Subcutaneous abdominal adipose tissue (tissue), 5 donors: ENCODE measurements around the gene CBFA2T3.

Experiments
- H3K27ac ChIP-seq: one replicate; pipeline ENCODE4 v1.7.0; 2013; ENCODE audit warnings: low read depth, mild to moderate bottlenecking, inconsistent platforms, low read length, moderate library complexity
- H3K27me3 ChIP-seq, 5 donors: one replicate each; pipeline ENCODE4 v1.7.0; 2013; ENCODE audit warnings: low read length in 5 of 5, inconsistent platforms in 1 of 5; ENCODE audit not compliant: control insufficient read depth in 5 of 5, insufficient read depth in 4 of 5
- H3K36me3 ChIP-seq, 5 donors: one replicate each; pipeline ENCODE4 v1.7.0; 2013; ENCODE audit warnings: low read length in 5 of 5; ENCODE audit not compliant: control insufficient read depth in 5 of 5, insufficient read depth in 5 of 5
- H3K4me1 ChIP-seq, 5 donors: one replicate each; pipeline ENCODE4 v1.7.0; 2013; ENCODE audit warnings: low read length in 5 of 5, mild to moderate bottlenecking in 3 of 5, moderate library complexity in 1 of 5; ENCODE audit not compliant: control insufficient read depth in 5 of 5, insufficient read depth in 5 of 5
- H3K4me3 ChIP-seq, 5 donors: one replicate each; pipeline ENCODE4 v1.7.0; 2013; ENCODE audit warnings: low read length in 5 of 5, low read depth in 1 of 5
- H3K9ac ChIP-seq, 5 donors: one replicate each; pipeline ENCODE4 v1.7.0; 2013; ENCODE audit warnings: low read length in 5 of 5, mild to moderate bottlenecking in 4 of 5, moderate library complexity in 3 of 5
- H3K9me3 ChIP-seq, 5 donors: one replicate each; pipeline ENCODE4 v1.7.0; 2013; ENCODE audit warnings: low read length in 5 of 5; ENCODE audit not compliant: control insufficient read depth in 5 of 5
- donor health status: healthy.
- donor health status: healthy.
- donor health status: healthy.
- donor health status: healthy.
- donor health status: healthy.

Gene CBFA2T3

GRCh38 chr16:88903267-88903666 lies 73.7 kb downstream of the CBFA2T3 start:
- H3K9ac ChIP-seq = no peak overlapping the region
- H3K4me3 ChIP-seq = no peak overlapping the region
- peaks cover 0 to 26% (median 4%) of the 10 kb centered on the region in 5 donors for H3K4me1 ChIP-seq
- H3K27ac ChIP-seq = no peak overlapping the region
- peaks cover 0 to 3% (median 0%) of the 10 kb centered on the region in 5 donors for H3K27me3 ChIP-seq
- no peaks in the 10 kb centered on the region for H3K9me3 ChIP-seq
- peaks cover 0 to 26% (median 0%) of the 10 kb centered on the region in 5 donors for H3K36me3 ChIP-seq

- peaks cover 0 to 26% (median 3%) of the 10 kb centered on the region in 5 donors for H3K4me1 ChIP-seq
- peaks cover 0 to 28% (median 0%) of the 10 kb centered on the region in 5 donors for H3K36me3 ChIP-seq
- H3K9ac ChIP-seq = no peak overlapping the region
- H3K9me3 ChIP-seq = no peaks in the 10 kb centered on the region
- H3K27ac ChIP-seq = no peak overlapping the region
- peaks cover 0 to 3% (median 0%) of the 10 kb centered on the region in 5 donors for H3K27me3 ChIP-seq
- H3K4me3 ChIP-seq = no peak overlapping the region
Observed at GRCh38 chr16:88902744-88903143, 74.3 kb downstream of the CBFA2T3 start.

- Histone ChIP-seq H3K9me3 (no peaks in the 10 kb centered on the region), H3K36me3 (peaks cover 0 to 37% (median 5%) of the 10 kb centered on the region in 5 donors), H3K9ac (no peak overlapping the region), H3K27me3 (peaks cover 0 to 3% (median 0%) of the 10 kb centered on the region in 5 donors), H3K4me1 (peaks cover 0 to 26% (median 3%) of the 10 kb centered on the region in 5 donors), H3K4me3 (no peak overlapping the region), H3K27ac (no peak overlapping the region)
Observed at GRCh38 chr16:88901718-88902337, 75.2 kb downstream of the CBFA2T3 start.

- Histone ChIP-seq H3K27ac (no peak overlapping the region), H3K4me3 (no peak overlapping the region), H3K36me3 (peaks cover 0 to 47% (median 5%) of the 10 kb centered on the region in 5 donors), H3K9me3 (no peaks in the 10 kb centered on the region), H3K9ac (no peak overlapping the region), H3K27me3 (peaks cover 0 to 3% (median 0%) of the 10 kb centered on the region in 5 donors), H3K4me1 (peaks cover 0 to 17% (median 3%) of the 10 kb centered on the region in 5 donors)
Observed at GRCh38 chr16:88900662-88901052, 76.3 kb downstream of the CBFA2T3 start.

- peaks cover 0 to 14% (median 3%) of the 10 kb centered on the region in 5 donors for H3K4me1 ChIP-seq
- no peaks in the 10 kb centered on the region for H3K9me3 ChIP-seq
- no peak overlapping the region for H3K9ac ChIP-seq
- H3K27ac ChIP-seq = no peak overlapping the region
- H3K4me3 ChIP-seq = no peak overlapping the region
- H3K36me3 ChIP-seq = peaks cover 0 to 47% (median 5%) of the 10 kb centered on the region in 5 donors
- H3K27me3 ChIP-seq = peaks cover 0 to 3% (median 0%) of the 10 kb centered on the region in 5 donors
Observed at GRCh38 chr16:88899901-88900661, 76.9 kb downstream of the CBFA2T3 start.

- H3K4me1 ChIP-seq = no peaks in the 10 kb centered on the region
- H3K9ac ChIP-seq = no peak overlapping the region
- H3K36me3 ChIP-seq = peaks cover 0 to 47% (median 5%) of the 10 kb centered on the region in 5 donors
- no peak overlapping the region for H3K4me3 ChIP-seq
- no peak overlapping the region for H3K27ac ChIP-seq
- no peaks in the 10 kb centered on the region for H3K9me3 ChIP-seq
- peaks cover 0 to 3% (median 0%) of the 10 kb centered on the region in 5 donors for H3K27me3 ChIP-seq
Observed at GRCh38 chr16:88897696-88898425, 79.1 kb downstream of the CBFA2T3 start.

GRCh38 chr16:88896238-88897070 lies 80.6 kb downstream of the CBFA2T3 start:
- H3K9ac ChIP-seq = no peak overlapping the region
- no peaks in the 10 kb centered on the region for H3K9me3 ChIP-seq
- peaks cover 0 to 3% (median 0%) of the 10 kb centered on the region in 5 donors for H3K4me1 ChIP-seq
- H3K36me3 ChIP-seq = peaks cover 0 to 59% (median 11%) of the 10 kb centered on the region in 5 donors
- no peak overlapping the region for H3K4me3 ChIP-seq
- no peak overlapping the region for H3K27ac ChIP-seq
- H3K27me3 ChIP-seq = peaks cover 0 to 3% (median 0%) of the 10 kb centered on the region in 5 donors

- H3K27me3 ChIP-seq = peaks cover 0 to 3% (median 0%) of the 10 kb centered on the region in 5 donors
- H3K4me3 ChIP-seq = no peak overlapping the region
- peaks cover 0 to 3% (median 0%) of the 10 kb centered on the region in 5 donors for H3K4me1 ChIP-seq
- H3K9ac ChIP-seq = no peak overlapping the region
- H3K9me3 ChIP-seq = no peaks in the 10 kb centered on the region
- no peak overlapping the region for H3K27ac ChIP-seq
- H3K36me3 ChIP-seq = peaks cover 0 to 58% (median 14%) of the 10 kb centered on the region in 5 donors
Observed at GRCh38 chr16:88895335-88895734, 81.7 kb downstream of the CBFA2T3 start.

- Histone ChIP-seq H3K4me3 (no peak overlapping the region), H3K9ac (no peak overlapping the region), H3K27ac (no peak overlapping the region), H3K9me3 (no peaks in the 10 kb centered on the region), H3K27me3 (peaks cover 0 to 3% (median 0%) of the 10 kb centered on the region in 5 donors), H3K36me3 (peaks cover 0 to 58% (median 14%) of the 10 kb centered on the region in 5 donors), H3K4me1 (peaks cover 0 to 3% (median 0%) of the 10 kb centered on the region in 5 donors)
Observed at GRCh38 chr16:88894681-88895300, 82.2 kb downstream of the CBFA2T3 start.
